ENCODE data around the gene CCNJL. TPM values are rescaled to one million over a fixed set of nuclear protein-coding genes. Genes with fewer than 3 reads are reported as not detected.

CCNJL gene
- total and polyA plus RNA-seq, 12 donors: 1.2 to 10.6 (median 4.3) TPM

- Histone ChIP-seq H3K36me3 (replicated peaks in 1 of 2) (no peaks in the 10 kb centered on the region), H3K4me3 (no peak overlapping the region), H3K4me1 (replicated peaks in 1 of 2) (no peaks in the 10 kb centered on the region), H3K27me3 (no peaks in the 10 kb centered on the region), H3K27ac (no peak overlapping the region), H3K9me3 (replicated peaks in 1 of 3) (no peaks in the 10 kb centered on the region)
- WGBS, 4 donors: 66 to 81% (median 74%) methylated on average over 2 of the region's 2 CpGs
- intact Hi-C loops (cut with DNase I): no loop called here
- DNase-seq: no peak
- TF ChIP-seq CTCF (IDR thresholded peaks at IDR 0.05) (no peak), POLR2A (IDR thresholded peaks at IDR 0.05) (no peak)
Observed at GRCh38 chr5:160211352-160211751, 101.0 kb downstream of the CCNJL start.

- 82 to 88% (median 86%) methylated on average over 9 of the region's 9 CpGs for WGBS, 4 donors
- H3K4me1 ChIP-seq (replicated peaks in 1 of 2): no peaks in the 10 kb centered on the region
- intact Hi-C loops (cut with DNase I): no loop called here
- no peaks in the 10 kb centered on the region for H3K36me3 ChIP-seq (replicated peaks in 1 of 2)
- no peak overlapping the region for H3K4me3 ChIP-seq
- no peak overlapping the region for H3K27ac ChIP-seq
- TF ChIP-seq CTCF (IDR thresholded peaks at IDR 0.05): no peak
- no peak for TF ChIP-seq POLR2A (IDR thresholded peaks at IDR 0.05)
- no peak for DNase-seq
- H3K9me3 ChIP-seq (replicated peaks in 1 of 3): no peaks in the 10 kb centered on the region
- H3K27me3 ChIP-seq: no peaks in the 10 kb centered on the region
Observed at GRCh38 chr5:160210606-160211005, 101.8 kb downstream of the CCNJL start.

- Histone ChIP-seq H3K36me3 (replicated peaks in 1 of 2) (no peaks in the 10 kb centered on the region), H3K27me3 (no peaks in the 10 kb centered on the region), H3K9me3 (replicated peaks in 1 of 3) (no peaks in the 10 kb centered on the region), H3K4me1 (replicated peaks in 1 of 2) (no peaks in the 10 kb centered on the region), H3K27ac (no peak overlapping the region), H3K4me3 (no peak overlapping the region)
- TF ChIP-seq POLR2A (IDR thresholded peaks at IDR 0.05): no peak
- intact Hi-C loops (cut with DNase I): no loop called here
- 90 to 98% (median 96%) methylated on average over 2 of the region's 2 CpGs for WGBS, 4 donors
- no peak for DNase-seq
Observed at GRCh38 chr5:160209917-160210316, 102.4 kb downstream of the CCNJL start.

GRCh38 chr5:160207061-160207460, 105.3 kb downstream of the CCNJL start:
- DNase-seq: no peak
- no peak for TF ChIP-seq POLR2A (IDR thresholded peaks at IDR 0.05)
- no peak for TF ChIP-seq CTCF (IDR thresholded peaks at IDR 0.05)
- Histone ChIP-seq H3K27me3 (no peaks in the 10 kb centered on the region), H3K9me3 (replicated peaks in 1 of 3) (no peaks in the 10 kb centered on the region), H3K36me3 (replicated peaks in 1 of 2) (no peaks in the 10 kb centered on the region), H3K4me1 (replicated peaks in 1 of 2) (peaks cover 0 to 7% of the 10 kb centered on the region in 2 donors), H3K27ac (no peak overlapping the region), H3K4me3 (no peak overlapping the region)
- WGBS, 4 donors: 46 to 69% (median 53%) methylated on average over 2 of the region's 2 CpGs
- intact Hi-C loops (cut with DNase I): no loop called here

Small RNAs within 50 kb of the gene (small RNA-seq; reads per million reads assigned to genes)
- gene AC112191.3: 0 reads per million in 2 donors

Other genes with a start within 250 kb of the CCNJL start
- gene PWWP2A, start 193.1 kb downstream of the CCNJL start, total RNA-seq: 10 to 100 TPM; 16.9 to 32.9 (median 23.3) TPM
- gene PWWP2A, start 193.1 kb downstream of the CCNJL start, polyA plus RNA-seq: 10 to 100 TPM in 2 of 3 donors, 1 to 10 TPM in 1; 7.0 to 30.0 (median 13.5) TPM
- gene FABP6, start 83.1 kb downstream of the CCNJL start, total RNA-seq: 10 to 100 TPM in 2 of 9 donors, 1 to 10 TPM in 5, under 1 TPM in 1, not detected in 1; 0.39 to 12.8 (median 8.4) TPM
- 10 to 100 TPM; 12.6 to 29.4 (median 17.4) TPM for gene FABP6, start 83.1 kb downstream of the CCNJL start, polyA plus RNA-seq
- 1 to 10 TPM in 2 of 9 donors, under 1 TPM in 6, not detected in 1; 0.11 to 2.1 (median 0.53) TPM for gene C1QTNF2, start 58.1 kb upstream of the CCNJL start, total RNA-seq
- 1 to 10 TPM in 2 of 3 donors, under 1 TPM in 1; 0.24 to 1.2 (median 1.0) TPM for gene C1QTNF2, start 58.1 kb upstream of the CCNJL start, polyA plus RNA-seq
- gene FAM200C, start 87.5 kb upstream of the CCNJL start, total RNA-seq: 1 to 10 TPM in 8 of 9 donors, under 1 TPM in 1; 0.42 to 9.0 (median 5.1) TPM
- 1 to 10 TPM; 3.2 to 6.8 (median 6.2) TPM for gene FAM200C, start 87.5 kb upstream of the CCNJL start, polyA plus RNA-seq
- 100 to 1,000 TPM in 1 of 9 donors, 10 to 100 TPM in 8; 34.6 to 138 (median 46.2) TPM for gene SLU7, start 106.5 kb upstream of the CCNJL start, total RNA-seq
- 10 to 100 TPM; 27.1 to 50.2 (median 49.1) TPM for gene SLU7, start 106.5 kb upstream of the CCNJL start, polyA plus RNA-seq
- gene PTTG1, start 109.3 kb upstream of the CCNJL start, total RNA-seq: 10 to 100 TPM in 4 of 9 donors, 1 to 10 TPM in 5; 2.2 to 56.3 (median 6.5) TPM
- 1 to 10 TPM; 3.2 to 8.7 (median 4.8) TPM for gene PTTG1, start 109.3 kb upstream of the CCNJL start, polyA plus RNA-seq